ENCODE results near the gene SCCPDH.
"Not testable (repeated sequence)": the region's sequence is repeated elsewhere in the genome, so short reads cannot be mapped to it uniquely, and the experiment has no call there.

- not testable (repeated sequence) for TF ChIP-seq POLR2AphosphoS5, TAF1, POLR2A (IDR thresholded peaks at IDR 0.05; ENCODE audit: low read depth, low read length)
Observed at GRCh38 chr1:246746155-246746554, 21.9 kb downstream of the SCCPDH start.
